Measurements from ENCODE around the gene PRDM16. TPM values are rescaled to one million over a fixed set of nuclear protein-coding genes. Genes with fewer than 3 reads are reported as not detected.

The PRDM16 gene
- total RNA-seq, 2 donors from 2014 or later: not detected

DNA sequence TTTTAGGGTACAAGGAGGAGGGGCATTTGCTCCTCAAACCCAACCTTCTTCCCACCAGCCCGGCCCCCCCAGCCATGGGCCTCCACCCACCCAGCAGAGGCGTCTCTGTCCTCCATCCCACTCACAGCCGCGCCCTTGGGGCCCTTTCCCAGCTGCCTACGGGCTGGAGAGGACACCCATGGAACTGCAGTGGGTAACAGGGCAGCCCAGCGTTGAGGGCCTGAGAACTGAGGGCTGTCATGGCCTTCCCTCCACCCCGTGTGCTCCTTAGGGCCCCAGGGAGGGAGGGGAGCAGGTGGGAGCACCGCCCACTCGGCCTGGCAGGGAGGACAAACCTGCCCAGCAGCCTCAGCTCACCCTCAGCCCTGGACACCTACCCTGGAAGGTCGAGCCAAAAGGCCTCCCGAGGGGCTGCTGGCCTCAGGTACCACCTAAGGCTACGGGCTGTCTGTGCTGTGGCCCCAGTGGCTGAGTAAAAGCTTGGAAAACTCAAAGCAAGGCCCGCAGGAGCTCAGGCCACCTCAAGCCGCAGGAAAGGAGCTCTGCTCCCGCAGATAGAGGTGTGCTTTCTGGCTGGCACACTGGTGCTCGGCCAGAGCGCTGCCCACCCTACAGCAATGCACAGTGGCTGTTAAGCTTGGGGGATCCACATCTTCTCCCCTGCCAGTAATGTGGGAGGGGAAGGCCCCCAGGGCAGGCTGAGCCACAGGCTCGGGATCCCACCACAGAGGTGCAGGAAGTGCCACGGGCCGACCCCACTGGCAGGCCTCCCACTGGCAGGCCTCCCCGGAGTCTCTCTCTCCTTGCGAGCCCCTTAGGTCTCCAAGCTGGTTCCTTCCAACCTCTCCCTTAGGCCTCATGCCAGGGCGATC is 383.2 kb downstream of the PRDM16 start:
- Mint-ChIP-seq H3K36me3 (ENCODE audit: low read depth) (no peaks in the 10 kb centered on the region), H3K4me1 (no peaks in the 10 kb centered on the region), H3K4me3 (no peak overlapping the region), H3K27ac (no peak overlapping the region), H3K9me3 (peaks cover 5% of the 10 kb centered on the region), H3K27me3 (peaks cover 20% of the 10 kb centered on the region)
- no peak for ATAC-seq (replicated peaks)

DNA sequence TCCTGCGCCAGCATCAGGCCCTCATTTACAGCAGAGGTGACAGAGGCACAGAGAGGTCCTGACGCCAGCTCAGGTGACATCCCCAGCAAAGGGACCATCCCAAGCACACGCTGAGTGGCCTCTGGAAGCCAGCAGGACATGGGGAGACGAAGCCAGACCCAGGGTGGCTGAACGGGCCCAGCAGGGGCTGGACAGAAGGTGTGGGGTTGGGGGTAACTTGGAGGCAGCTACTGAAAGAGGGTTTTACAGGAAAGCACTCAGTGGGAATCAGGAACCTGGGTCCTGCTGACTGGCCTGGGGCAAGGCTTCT is 383.8 kb downstream of the PRDM16 start:
- H3K9me3 Mint-ChIP-seq: peaks cover 4% of the 10 kb centered on the region
- H3K4me1 Mint-ChIP-seq: no peaks in the 10 kb centered on the region

DNA sequence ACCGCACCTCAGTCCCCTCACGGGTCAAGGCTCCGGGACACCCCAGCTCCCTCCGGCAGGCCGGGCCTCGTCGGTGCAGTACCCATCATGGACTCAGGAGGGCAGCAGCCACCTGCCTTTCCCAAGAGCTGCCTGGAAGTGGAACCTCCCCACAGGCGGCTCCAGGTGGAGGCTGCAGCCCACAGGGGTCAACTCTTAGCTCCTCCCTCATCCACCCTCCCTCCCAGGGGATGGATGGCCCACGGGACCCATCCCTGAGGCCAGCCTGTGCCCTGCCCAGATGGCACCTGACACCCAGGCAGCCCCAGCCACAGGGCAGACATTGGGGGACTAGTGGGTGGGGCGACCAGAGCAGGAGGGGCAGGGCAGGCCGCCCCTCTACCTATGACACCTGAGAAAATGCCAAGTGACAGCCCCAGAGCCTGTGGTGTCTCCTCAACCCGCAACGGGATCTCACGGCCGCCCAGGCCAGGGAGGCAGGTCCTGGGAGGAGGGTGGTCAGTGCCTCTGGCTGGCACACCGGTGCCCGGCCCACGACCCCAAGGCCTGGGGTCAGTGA is 384.3 kb downstream of the PRDM16 start:
- H3K27me3 Mint-ChIP-seq: peaks cover 14% of the 10 kb centered on the region
- H3K27ac Mint-ChIP-seq: no peak overlapping the region
- H3K4me3 Mint-ChIP-seq: peak overlapping the region; percentile 50
- ATAC-seq (replicated peaks): peak; percentile 80
- H3K9me3 Mint-ChIP-seq: no peaks in the 10 kb centered on the region
- H3K4me1 Mint-ChIP-seq: no peaks in the 10 kb centered on the region
- H3K36me3 Mint-ChIP-seq (ENCODE audit: low read depth): no peaks in the 10 kb centered on the region

More for the DNA sequence above, 383.8 kb downstream of the PRDM16 start:
- no peak overlapping the region for H3K4me3 Mint-ChIP-seq
- no peak for ATAC-seq (replicated peaks)
- peaks cover 17% of the 10 kb centered on the region for H3K27me3 Mint-ChIP-seq
- H3K36me3 Mint-ChIP-seq (ENCODE audit: low read depth): no peaks in the 10 kb centered on the region
- H3K27ac Mint-ChIP-seq: no peak overlapping the region

DNA sequence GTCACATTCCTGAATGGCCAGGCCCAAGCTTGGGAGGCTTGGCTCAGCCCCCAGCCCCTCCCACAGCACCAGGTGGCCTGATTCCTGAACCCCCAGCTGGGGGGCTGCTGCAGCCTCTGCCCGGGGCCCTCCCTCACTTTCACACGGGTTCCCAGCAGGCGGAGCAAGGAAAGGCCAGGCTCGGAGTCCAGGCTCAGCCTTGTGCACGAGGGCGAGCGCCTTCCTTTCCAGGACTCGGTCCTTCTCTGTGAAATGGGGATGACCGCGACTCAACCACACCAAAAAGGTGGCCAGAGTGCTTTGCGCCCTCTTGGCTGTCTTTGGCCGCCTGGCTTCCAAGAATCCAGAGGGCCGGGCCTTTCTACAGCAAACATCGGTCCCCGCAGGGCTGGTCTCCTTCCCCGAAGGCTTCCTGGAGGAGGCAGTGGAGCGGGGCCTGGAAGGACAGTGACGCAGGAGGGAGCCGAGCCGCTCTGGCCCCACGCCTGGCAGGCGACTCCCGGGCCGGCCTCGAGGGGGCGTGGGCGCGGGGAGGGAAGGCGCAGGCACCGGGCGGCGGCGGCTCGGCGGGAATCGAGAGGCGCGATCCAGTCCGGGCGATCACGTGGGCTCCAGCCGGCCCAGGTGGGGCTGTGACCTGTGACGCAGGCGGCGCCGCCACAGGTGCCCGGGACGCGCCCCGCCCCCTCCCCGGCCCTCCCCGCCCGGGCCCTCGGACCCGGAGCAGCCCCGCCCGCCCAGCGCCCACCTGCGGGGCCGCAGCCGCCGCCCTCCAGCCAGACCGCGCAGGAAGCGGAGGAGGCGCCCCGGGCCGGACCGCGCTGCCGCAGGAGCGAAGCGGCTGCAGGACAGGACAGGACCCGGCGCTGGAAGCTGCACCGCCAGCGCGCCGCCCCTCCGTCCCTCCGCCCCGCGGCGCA is 385.1 kb downstream of the PRDM16 start, which contains the start of gene ARHGEF16:
ARHGEF16 (plus strand) TSS at position 775 of the 920 bp plus-strand sequence. CDS start 8,420 bp downstream, outside the sequence.
- H3K4me1 Mint-ChIP-seq: no peaks in the 10 kb centered on the region
- ATAC-seq (replicated peaks): peak; percentile 27
- H3K27me3 Mint-ChIP-seq: peaks cover 14% of the 10 kb centered on the region
- H3K9me3 Mint-ChIP-seq: no peaks in the 10 kb centered on the region
- peak within 1 kb of the TSS; percentile 50 for H3K4me3 Mint-ChIP-seq
- no peaks in the 10 kb centered on the region for H3K36me3 Mint-ChIP-seq (ENCODE audit: low read depth)
- no peak within 1 kb of the TSS for H3K27ac Mint-ChIP-seq

DNA sequence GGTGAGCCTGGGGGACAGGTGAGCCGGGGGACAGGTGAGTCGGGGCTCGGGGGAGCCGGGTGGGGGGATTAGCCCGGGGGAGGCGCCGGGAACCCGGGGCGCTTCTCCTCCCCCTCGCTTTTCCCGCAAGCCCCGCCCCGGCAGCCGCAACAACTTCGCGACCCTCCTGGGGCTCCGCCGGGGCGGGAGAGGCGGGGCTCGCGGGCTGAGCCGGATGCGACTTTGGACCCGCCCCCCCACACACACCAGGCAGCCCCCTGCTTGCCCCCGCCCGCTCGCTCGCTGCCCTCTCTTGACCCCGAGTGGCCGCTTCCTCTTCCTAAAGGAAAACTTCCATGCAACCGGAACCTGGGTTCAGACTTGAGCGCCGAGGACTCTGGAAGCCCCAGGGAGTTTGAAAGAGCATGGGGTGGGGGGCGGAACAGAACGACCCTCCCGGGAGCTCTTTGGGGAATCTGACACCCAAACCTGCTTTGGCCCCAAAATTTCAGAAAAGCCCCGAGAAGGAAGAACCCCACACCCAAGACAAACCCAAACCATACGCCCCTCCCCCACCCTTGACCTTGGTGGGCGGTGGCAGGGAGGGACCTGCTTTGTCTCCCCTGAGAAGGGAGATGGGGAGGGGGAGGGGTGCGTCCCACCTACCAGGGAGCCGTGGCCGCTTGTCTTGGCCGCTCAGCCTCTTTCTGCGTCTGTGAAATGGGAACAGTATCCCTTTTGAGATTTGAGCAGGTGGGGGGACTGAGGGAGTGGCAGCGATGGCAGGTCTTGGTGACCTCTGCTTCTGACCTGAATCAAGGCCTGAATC is 386.0 kb downstream of the PRDM16 start:
- no peaks in the 10 kb centered on the region for H3K4me1 Mint-ChIP-seq
- no peaks in the 10 kb centered on the region for H3K36me3 Mint-ChIP-seq (ENCODE audit: low read depth)
- H3K9me3 Mint-ChIP-seq: no peaks in the 10 kb centered on the region
- H3K4me3 Mint-ChIP-seq: peak overlapping the region; percentile 48
- no peak for ATAC-seq (replicated peaks)
- H3K27ac Mint-ChIP-seq: no peak overlapping the region
- H3K27me3 Mint-ChIP-seq: peaks cover 8% of the 10 kb centered on the region

DNA sequence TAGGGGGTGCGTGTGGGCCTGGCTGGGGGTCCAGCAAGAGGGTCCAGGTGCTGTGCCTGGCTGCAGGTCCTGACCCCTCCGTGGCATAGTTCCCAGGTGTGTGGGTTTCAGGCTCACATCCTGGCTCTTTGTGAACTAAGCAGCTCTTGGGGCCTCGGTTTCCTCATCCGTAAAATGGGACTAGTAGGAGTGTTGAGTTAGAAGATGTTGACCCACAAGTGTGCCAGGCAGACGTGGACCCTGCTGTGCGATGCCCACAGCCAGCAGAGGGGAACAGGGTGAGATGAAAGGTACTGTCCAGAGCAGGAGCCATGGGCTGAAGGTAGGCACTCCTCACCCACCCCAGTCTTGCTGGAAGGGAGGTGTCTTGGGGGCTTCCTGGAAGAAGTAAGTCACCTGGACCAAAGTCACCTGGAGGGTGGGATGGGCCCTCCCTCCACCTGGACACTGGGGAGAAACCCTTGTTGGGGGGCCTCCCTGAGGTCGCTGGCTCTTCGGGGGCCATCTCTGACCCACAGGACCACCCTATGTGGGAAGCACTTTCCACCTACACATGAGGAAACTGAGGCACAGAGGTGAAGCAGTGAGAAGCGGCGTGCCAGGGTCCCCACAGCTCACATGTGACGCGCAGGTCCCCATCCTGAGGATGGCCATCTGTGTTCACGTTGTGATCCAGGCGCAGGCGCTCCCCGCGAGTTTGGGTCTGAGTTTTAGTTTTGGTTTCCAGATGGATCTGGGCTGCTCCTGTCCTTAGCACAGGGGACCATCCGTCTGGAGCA is 386.9 kb downstream of the PRDM16 start:
- Mint-ChIP-seq H3K4me3 (peak overlapping the region; percentile 48), H3K9me3 (no peaks in the 10 kb centered on the region), H3K27me3 (peaks cover 5% of the 10 kb centered on the region), H3K36me3 (ENCODE audit: low read depth) (no peaks in the 10 kb centered on the region), H3K4me1 (no peaks in the 10 kb centered on the region), H3K27ac (no peak overlapping the region)
- ATAC-seq (replicated peaks): no peak

DNA sequence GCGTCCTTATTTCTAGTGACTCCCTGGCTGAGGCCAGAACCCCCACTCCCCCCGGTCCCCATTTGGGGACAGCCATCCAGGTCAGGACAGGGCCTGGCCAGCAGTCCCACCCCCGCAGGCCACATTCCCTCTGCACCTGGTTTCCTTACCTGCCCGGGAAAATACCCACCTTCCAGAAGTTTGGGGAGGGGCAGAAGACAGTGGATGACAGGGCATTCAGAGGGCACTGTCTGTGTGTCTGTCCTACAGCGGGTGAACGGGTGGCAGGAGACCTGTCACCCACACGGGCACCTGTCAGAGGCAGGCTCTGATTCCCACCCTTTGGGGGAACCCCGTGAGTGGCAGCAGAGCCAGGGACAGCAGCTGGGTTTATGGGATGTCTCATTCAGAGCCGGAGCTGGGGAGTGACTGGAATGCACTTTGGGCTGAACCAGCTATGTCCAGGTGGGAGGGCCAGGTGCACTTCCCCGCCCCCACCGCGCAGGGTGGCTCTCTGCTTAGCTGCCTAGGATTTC is 387.5 kb downstream of the PRDM16 start:
- no peak for ATAC-seq (replicated peaks)
- no peaks in the 10 kb centered on the region for H3K36me3 Mint-ChIP-seq (ENCODE audit: low read depth)
- H3K27ac Mint-ChIP-seq: no peak overlapping the region
- no peaks in the 10 kb centered on the region for H3K9me3 Mint-ChIP-seq
- H3K4me3 Mint-ChIP-seq: no peak overlapping the region
- H3K27me3 Mint-ChIP-seq: peaks cover 2% of the 10 kb centered on the region
- H3K4me1 Mint-ChIP-seq: no peaks in the 10 kb centered on the region

DNA sequence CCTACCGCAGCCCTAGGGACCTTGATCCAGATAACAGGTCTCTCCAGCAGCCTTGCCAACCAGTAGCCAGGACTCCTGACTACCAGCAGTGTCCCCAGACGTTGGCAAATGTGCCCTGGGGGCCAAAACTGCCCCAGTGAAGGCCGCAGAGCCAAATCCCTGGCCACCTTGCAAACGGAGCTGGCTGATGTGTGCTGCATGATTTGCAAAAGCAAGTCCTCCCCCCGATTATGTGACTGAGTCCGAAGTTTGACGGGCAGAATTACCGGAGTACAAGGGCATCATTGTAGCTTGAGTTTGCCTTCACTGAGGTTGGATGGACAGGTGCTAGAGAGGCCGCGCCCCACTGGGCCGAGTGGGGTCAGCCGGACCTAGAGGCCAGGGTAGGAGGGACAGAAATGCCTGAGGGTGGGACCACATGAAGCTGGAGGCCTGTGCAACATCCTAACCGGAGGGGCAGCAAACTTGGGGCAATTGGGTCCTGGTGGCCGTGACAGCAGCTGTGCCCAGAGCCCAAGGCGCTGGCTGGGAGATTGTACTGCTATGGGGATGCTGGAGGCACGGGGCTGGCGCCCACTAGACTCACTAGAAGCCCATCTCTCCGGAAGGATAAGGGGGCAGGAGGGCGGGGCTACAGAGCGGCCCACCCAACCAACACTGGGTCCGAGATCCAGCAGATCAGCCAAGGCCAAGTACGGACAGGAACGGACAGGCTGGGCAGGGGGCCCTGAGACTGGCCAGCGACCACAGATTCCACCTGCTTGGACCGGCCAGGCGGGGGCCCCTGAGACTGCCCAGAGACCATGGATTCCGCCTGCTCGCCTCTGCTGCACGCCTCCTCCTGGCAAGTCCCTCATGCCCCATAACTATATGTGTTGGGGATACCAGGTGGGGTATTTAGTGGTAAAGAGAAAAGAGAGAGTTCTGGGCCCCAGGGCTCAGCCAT is 388.2 kb downstream of the PRDM16 start:
- ATAC-seq (replicated peaks): no peak
- Mint-ChIP-seq H3K27ac (no peak overlapping the region), H3K27me3 (no peaks in the 10 kb centered on the region), H3K4me3 (no peak overlapping the region), H3K9me3 (no peaks in the 10 kb centered on the region), H3K36me3 (ENCODE audit: low read depth) (no peaks in the 10 kb centered on the region), H3K4me1 (no peaks in the 10 kb centered on the region)

DNA sequence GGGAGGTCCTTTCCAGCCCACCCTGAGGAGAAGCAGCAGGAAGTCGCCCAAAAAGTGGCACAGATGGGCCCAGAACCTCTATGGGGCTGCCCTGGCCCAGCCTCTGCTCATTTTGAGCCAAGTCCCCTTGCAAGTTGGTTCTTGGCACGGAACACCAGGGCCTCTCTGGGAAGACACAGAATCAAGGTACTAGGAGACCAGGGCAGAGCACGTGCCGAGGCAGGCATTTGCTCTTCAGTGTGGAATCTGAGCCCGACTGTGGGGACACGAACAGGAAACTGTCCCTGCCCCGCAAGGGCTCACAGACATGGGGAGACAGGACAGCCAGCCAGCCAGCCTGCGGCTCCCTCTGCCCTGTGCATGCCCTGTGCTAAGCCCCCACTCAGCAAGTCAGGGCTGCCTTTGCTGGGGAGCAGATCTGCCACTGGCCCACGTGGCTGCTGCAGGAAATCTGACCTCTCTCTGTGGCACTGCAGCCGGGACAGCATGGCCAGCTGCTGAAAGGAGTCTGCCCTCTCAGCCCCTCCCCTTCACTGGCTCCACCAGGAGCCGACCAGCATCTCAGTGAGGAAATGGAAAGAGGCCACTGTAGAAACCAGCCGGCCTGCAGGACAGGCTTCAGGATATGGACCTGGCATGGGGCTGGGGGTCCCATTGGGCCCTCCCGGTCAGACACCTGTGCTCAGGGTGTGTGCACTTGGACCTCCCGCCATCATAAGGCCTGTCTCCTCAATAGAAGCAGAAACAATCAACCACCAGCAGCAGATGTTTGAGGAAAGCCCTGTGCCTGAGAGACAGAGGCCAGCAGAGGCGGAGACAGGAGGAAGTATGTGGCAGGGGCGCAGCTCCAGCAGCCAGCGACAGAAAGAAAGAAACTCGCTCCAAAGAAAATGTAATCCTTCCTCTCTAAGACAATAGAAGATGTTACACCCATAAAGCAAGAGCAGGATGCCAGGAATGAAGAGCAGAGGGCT is 389.2 kb downstream of the PRDM16 start:
- Mint-ChIP-seq H3K27me3 (no peaks in the 10 kb centered on the region), H3K36me3 (ENCODE audit: low read depth) (no peaks in the 10 kb centered on the region), H3K4me3 (no peak overlapping the region), H3K4me1 (no peaks in the 10 kb centered on the region), H3K27ac (no peak overlapping the region), H3K9me3 (no peaks in the 10 kb centered on the region)
- no peak for ATAC-seq (replicated peaks)

DNA sequence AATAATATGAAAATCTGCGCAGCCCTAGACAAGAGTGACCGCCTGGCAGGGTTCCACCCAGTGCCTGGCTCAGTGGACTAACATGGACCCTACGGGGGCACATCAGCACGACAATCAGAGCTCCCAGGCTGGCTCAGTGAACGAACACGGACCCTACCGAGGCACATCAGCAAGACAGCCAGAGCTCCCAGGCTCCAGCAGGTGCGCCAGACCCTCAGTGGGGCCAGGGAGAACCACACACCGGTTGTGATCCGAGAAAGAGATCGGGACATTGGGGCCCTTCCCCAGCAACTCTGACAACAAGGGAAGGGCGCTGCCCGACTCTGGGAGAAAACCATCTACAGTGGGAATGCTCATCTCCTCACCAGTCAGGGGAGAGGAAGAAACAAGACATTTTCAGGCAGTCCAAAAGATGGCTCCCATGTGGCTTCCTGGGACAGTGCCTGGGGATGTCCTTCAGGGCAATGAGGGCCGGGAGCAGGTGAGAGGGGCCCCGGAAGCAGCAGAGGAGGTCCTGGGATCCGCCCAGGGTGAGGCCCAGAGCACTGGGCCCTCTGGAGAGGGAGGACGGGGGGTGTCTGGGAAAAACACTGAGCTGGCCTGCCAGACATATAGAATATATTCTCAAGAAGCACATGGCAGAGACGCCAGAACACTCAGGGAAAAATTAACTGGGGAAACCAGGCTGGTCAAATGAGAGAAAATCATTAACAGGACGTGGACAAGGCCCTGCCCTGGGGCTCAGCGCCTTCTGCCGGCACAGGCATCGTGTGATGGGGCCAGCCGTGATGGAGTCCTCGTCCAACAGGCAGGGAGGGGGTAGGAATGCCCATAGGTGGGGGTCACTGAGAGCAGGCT is 390.3 kb downstream of the PRDM16 start:
- no peaks in the 10 kb centered on the region for H3K9me3 Mint-ChIP-seq
- H3K4me3 Mint-ChIP-seq: no peak overlapping the region
- H3K27me3 Mint-ChIP-seq: no peaks in the 10 kb centered on the region
- H3K4me1 Mint-ChIP-seq: no peaks in the 10 kb centered on the region
- no peak for ATAC-seq (replicated peaks)
- H3K36me3 Mint-ChIP-seq (ENCODE audit: low read depth): no peaks in the 10 kb centered on the region
- H3K27ac Mint-ChIP-seq: no peak overlapping the region

Data from activated T-helper 17 cell treated with anti-CD3 and anti-CD28 coated beads, Interleukin-2, amount 50 U/mL, for 72 hours (primary cell).